Stimulated activated naive B cell treated with anti-CD40 and anti-IgM and Interleukin-4, amounts not matched to agents 10 μg/mL and 1 μg/mL and 100 μg/mL, for 72 hours (primary cell): ENCODE measurements around the gene GRIA3.
"Not testable (repeated sequence)": the region's sequence is repeated elsewhere in the genome, so short reads cannot be mapped to it uniquely, and the experiment has no call there.

ENCODE experiments used
- ATAC-seq, 2 donors: fragments of 150-1000 bp; cut with Tn5 transposase; replicated peaks; 2 replicates each; pipeline ENCODE4 v1.10.0; 2021; ENCODE audit warnings: moderate library complexity in 1 of 2
- DNase-seq: peaks from one replicate; pipeline ENCODE4 v3.0.0; 2021
- H3K27ac Mint-ChIP-seq: one replicate; pipeline ENCODE4 v1.8.0; 2022; ENCODE audit warnings: mild to moderate bottlenecking, mixed read lengths
- H3K27me3 Mint-ChIP-seq, 2 donors: one replicate each; pipeline ENCODE4 v1.8.0; 2022; ENCODE audit warnings: mixed read lengths in 2 of 2
- H3K36me3 Mint-ChIP-seq, 2 donors: one replicate each; pipeline ENCODE4 v1.8.0; 2022; ENCODE audit warnings: mixed read lengths in 2 of 2, mild to moderate bottlenecking in 1 of 2
- H3K4me1 Mint-ChIP-seq, 2 donors: one replicate each; pipeline ENCODE4 v1.8.0; 2022; ENCODE audit warnings: mixed read lengths in 2 of 2, mild to moderate bottlenecking in 1 of 2
- H3K4me3 Mint-ChIP-seq, 2 donors: one replicate each; pipeline ENCODE4 v1.8.0; 2022; ENCODE audit warnings: mild to moderate bottlenecking in 2 of 2, mixed read lengths in 2 of 2, moderate library complexity in 1 of 2
- H3K9me3 Mint-ChIP-seq, 2 donors: one replicate each; pipeline ENCODE4 v1.8.0; 2022; ENCODE audit warnings: mixed read lengths in 2 of 2, mild to moderate bottlenecking in 1 of 2

The GRIA3 gene

DNA sequence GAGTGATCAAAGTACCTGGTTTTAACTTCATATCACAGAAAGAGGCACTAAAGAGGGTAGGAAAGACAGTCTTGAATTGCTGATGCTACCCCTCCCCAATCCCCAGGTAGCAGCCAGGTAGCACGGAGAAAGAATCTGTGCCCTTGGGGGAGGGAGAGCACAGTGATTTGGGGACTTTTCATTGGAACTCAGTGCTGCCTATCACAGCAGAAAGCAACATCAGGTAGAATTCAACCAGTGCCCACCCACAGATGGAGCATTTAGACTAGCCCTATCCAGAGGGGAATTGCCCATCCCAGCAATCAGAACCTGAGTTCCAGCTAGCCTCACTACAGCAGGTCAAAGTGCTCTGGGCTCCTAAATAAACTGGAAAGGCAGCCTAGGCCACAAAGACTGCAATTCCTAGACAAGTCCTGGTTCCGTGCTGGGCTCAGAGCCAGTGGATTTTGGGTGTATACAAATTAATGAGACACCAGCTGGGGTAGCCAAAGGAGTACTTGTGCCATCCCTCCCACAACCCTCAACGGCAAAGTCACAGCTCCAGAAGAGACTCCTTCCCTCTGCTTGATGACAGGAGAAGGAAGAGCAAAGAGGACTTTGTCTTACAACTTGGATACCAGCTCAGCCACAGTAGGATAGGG lies 320.7 kb downstream of the GRIA3 start:
- H3K9me3 Mint-ChIP-seq = peaks cover 7 to 8% of the 10 kb centered on the region in 2 donors
- H3K4me1 Mint-ChIP-seq = no peaks in the 10 kb centered on the region
- H3K4me3 Mint-ChIP-seq = no peak overlapping the region
- ATAC-seq = no peak
- no peak for DNase-seq
- no peaks in the 10 kb centered on the region for H3K36me3 Mint-ChIP-seq
- H3K27ac Mint-ChIP-seq = no peak overlapping the region
- H3K27me3 Mint-ChIP-seq = no peaks in the 10 kb centered on the region

DNA sequence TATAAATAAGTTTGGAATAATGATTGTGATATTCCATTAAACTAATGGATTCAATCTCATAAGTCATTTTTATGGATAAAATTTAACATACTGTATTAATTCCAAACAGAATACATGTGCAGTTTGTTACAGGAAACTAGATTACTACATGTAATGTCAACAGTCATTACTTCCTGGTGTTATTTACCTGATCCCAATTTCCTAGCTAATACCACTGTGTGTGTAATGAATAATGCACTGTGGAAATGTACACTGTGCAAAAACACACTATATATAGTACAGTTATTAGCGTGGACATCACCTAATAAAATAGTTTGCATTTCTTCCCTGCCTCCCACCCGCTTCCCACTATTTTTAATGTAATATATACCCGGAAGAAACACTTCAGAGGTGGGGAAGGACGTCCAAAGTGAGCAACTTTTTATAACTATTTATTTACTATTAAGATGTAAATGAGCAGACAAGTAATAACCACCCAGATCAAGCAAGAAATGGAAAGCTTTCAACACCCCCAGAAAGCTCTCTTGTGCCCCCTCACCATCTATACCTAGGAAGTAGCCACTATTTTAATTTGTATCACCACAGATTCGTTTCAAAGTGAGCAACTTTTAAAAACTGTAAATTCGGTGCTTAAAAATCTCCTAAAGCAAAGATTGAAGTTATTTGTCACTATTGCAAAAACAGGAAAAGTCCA lies 329.7 kb downstream of the GRIA3 start:
- DNase-seq = no peak
- no peaks in the 10 kb centered on the region for H3K27me3 Mint-ChIP-seq
- H3K36me3 Mint-ChIP-seq = peaks cover 0 to 1% of the 10 kb centered on the region in 2 donors
- no peaks in the 10 kb centered on the region for H3K4me1 Mint-ChIP-seq
- H3K9me3 Mint-ChIP-seq = peaks cover 12 to 16% of the 10 kb centered on the region in 2 donors
- no peak for ATAC-seq
- no peak overlapping the region for H3K27ac Mint-ChIP-seq
- H3K4me3 Mint-ChIP-seq = no peak overlapping the region

DNA sequence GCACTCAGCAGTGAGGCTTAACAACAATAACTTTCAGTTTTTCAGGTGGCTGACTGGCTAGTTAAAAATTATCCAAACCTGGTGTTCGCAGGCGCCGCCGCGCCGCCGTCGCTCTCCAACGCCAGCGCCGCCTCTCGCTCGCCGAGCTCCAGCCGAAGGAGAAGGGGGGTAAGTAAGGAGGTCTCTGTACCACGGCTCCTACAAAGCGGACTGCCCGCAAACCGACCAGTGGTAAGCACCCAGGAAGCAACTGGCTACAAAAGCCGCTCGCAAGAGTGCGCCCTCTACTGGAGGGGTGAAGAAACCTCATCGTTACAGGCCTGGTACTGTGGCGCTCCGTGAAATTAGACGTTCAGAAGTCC lies 330.2 kb downstream of the GRIA3 start:
- peaks cover 12 to 16% of the 10 kb centered on the region in 2 donors for H3K9me3 Mint-ChIP-seq
- ATAC-seq, H3K27me3 Mint-ChIP-seq, H3K27ac Mint-ChIP-seq, DNase-seq, H3K4me1 Mint-ChIP-seq, H3K4me3 Mint-ChIP-seq, H3K36me3 Mint-ChIP-seq: not testable (repeated sequence)

DNA sequence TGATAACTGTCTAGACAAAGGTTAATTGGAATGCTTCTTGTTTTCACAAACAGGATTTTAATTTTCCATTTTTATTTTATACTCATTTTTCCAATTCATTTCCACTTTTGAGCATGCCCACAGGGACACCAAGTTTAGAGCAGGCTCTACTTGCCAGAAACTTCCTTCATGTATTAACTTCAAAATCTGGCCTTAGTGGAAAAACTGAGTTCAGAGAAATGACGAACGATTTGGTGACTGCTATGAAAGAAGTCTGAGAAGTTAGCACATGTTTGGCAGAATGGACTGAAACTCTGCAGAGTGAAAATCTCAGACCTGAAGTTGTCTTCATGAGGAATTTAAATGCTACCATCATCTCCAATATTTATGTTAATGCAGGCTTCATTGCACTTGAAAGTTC lies 334.7 kb downstream of the GRIA3 start:
- Mint-ChIP-seq H3K27me3 (no peaks in the 10 kb centered on the region), H3K27ac (no peak overlapping the region), H3K9me3 (peaks cover 12 to 24% of the 10 kb centered on the region in 2 donors), H3K4me1 (no peaks in the 10 kb centered on the region), H3K36me3 (peaks cover 0 to 1% of the 10 kb centered on the region in 2 donors), H3K4me3 (no peak overlapping the region)
- DNase-seq (no peak), ATAC-seq (no peak)

DNA sequence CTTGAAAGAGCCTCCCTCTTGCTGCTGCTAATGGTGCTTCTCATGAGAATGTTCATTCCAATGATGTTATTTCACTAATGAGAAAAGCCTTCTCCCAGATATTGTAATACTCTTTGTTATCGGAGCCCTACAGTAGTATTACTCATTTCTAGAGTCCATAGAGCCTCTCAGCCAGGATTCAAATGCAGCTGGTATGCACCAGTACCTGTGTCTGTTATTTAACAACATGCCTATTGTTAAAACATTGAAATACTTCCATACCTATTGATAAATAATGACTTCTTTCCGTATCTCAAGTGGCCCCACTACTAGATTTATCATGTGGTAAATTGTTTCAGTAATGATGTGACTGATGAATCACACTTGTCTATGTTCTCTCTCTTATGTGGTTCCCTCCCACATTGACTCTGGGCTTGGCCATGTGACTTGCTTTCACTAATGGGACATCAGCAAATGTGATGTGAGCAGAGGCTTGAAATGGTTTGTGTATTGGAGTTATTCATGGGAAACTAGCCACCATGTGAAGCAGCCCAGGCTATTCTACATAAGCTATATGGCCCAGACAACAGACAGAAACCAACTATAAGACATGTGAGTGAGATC lies 341.1 kb downstream of the GRIA3 start:
- Mint-ChIP-seq H3K27me3 (no peaks in the 10 kb centered on the region), H3K9me3 (peaks cover 4 to 17% of the 10 kb centered on the region in 2 donors), H3K4me1 (no peaks in the 10 kb centered on the region), H3K4me3 (no peak overlapping the region), H3K27ac (no peak overlapping the region), H3K36me3 (no peaks in the 10 kb centered on the region)
- DNase-seq (no peak), ATAC-seq (no peak)

DNA sequence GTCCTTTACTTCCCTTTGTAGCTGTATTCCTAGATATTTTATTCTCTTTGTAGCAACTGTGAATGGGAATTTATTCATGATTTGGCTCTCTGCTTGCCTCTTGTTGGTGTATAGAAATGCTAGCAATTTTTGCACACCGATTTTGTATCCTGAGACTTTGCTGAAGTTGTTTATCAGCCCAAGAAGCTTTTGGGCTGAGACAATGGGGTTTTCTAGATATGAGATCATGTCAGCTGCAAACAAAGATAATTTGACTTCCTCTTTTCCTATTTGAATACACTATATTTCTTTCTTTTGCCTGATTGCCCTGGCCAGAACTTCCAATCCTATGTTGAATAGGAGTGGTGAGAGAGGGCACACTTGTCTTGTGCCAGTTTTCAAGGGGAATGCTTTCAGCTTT lies 346.6 kb downstream of the GRIA3 start:
- H3K27ac Mint-ChIP-seq, ATAC-seq, H3K36me3 Mint-ChIP-seq, H3K4me3 Mint-ChIP-seq, H3K27me3 Mint-ChIP-seq, H3K4me1 Mint-ChIP-seq, DNase-seq: not testable (repeated sequence)
- H3K9me3 Mint-ChIP-seq = peaks cover 5 to 22% of the 10 kb centered on the region in 2 donors
